ENCODE measurements around the gene PRIMPOL. TPM values are rescaled to one million over a fixed set of nuclear protein-coding genes. Genes with fewer than 3 reads are reported as not detected.
A peak's percentile ranks its signal among the peaks of the same experiment; 100 is the strongest.

Gene PRIMPOL
- total RNA-seq, 2 donors from 2014 or later: 16.0 to 21.6 TPM

- Histone ChIP-seq H3K36me3 (no peaks in the 10 kb centered on the region), H3K4me3 (no peak overlapping the region), H3K27ac (no peak overlapping the region), H3K9ac (ENCODE audit: low read depth in 2 of 2, low read length in 2 of 2) (peak overlapping the region in 1 of 2 donors; percentile 46), H3K27me3 (no peaks in the 10 kb centered on the region), H3K9me3 (no peaks in the 10 kb centered on the region), H3K4me1 (no peaks in the 10 kb centered on the region)
- DNase-seq: no peak
- TF ChIP-seq CTCF (IDR thresholded peaks at IDR 0.05): no peak
- intact Hi-C loops (cut with DNase I): no loop called here
These were observed 21.6 kb downstream of the PRIMPOL start for GRCh38 chr4:184671101-184671500.

GRCh38 chr4:184672741-184673140 is 23.2 kb downstream of the PRIMPOL start:
- Histone ChIP-seq H3K27ac (no peak overlapping the region), H3K36me3 (no peaks in the 10 kb centered on the region), H3K9me3 (no peaks in the 10 kb centered on the region), H3K4me1 (no peaks in the 10 kb centered on the region), H3K27me3 (no peaks in the 10 kb centered on the region), H3K4me3 (no peak overlapping the region), H3K9ac (ENCODE audit: low read depth in 2 of 2, low read length in 2 of 2) (no peak overlapping the region)
- no peak for TF ChIP-seq CTCF (IDR thresholded peaks at IDR 0.05)
- intact Hi-C loops (cut with DNase I): no loop called here
- no peak for DNase-seq

GRCh38 chr4:184674011-184674410 is 24.5 kb downstream of the PRIMPOL start:
- intact Hi-C loops (cut with DNase I): no loop called here
- H3K4me3 ChIP-seq: no peak overlapping the region
- H3K9ac ChIP-seq (ENCODE audit: low read depth in 2 of 2, low read length in 2 of 2): no peak overlapping the region
- H3K4me1 ChIP-seq: no peaks in the 10 kb centered on the region
- no peak for TF ChIP-seq CTCF (IDR thresholded peaks at IDR 0.05)
- H3K27me3 ChIP-seq: no peaks in the 10 kb centered on the region
- H3K27ac ChIP-seq: no peak overlapping the region
- no peaks in the 10 kb centered on the region for H3K9me3 ChIP-seq
- no peak for DNase-seq
- H3K36me3 ChIP-seq: no peaks in the 10 kb centered on the region

GRCh38 chr4:184675018-184675417 is 25.5 kb downstream of the PRIMPOL start:
- Histone ChIP-seq H3K27me3 (no peaks in the 10 kb centered on the region), H3K9ac (ENCODE audit: low read depth in 2 of 2, low read length in 2 of 2) (no peak overlapping the region), H3K36me3 (no peaks in the 10 kb centered on the region), H3K9me3 (no peaks in the 10 kb centered on the region), H3K27ac (no peak overlapping the region), H3K4me3 (no peak overlapping the region), H3K4me1 (no peaks in the 10 kb centered on the region)
- TF ChIP-seq CTCF (IDR thresholded peaks at IDR 0.05): no peak
- intact Hi-C loops (cut with DNase I): no loop called here
- no peak for DNase-seq

GRCh38 chr4:184675821-184676492 is 26.4 kb downstream of the PRIMPOL start:
- no peak for TF ChIP-seq CTCF (IDR thresholded peaks at IDR 0.05)
- intact Hi-C loops (cut with DNase I): no loop called here
- no peak overlapping the region for H3K4me3 ChIP-seq
- H3K27ac ChIP-seq: no peak overlapping the region
- H3K27me3 ChIP-seq: no peaks in the 10 kb centered on the region
- DNase-seq: no peak
- H3K36me3 ChIP-seq: no peaks in the 10 kb centered on the region
- H3K4me1 ChIP-seq: no peaks in the 10 kb centered on the region
- no peaks in the 10 kb centered on the region for H3K9me3 ChIP-seq
- no peak overlapping the region for H3K9ac ChIP-seq (ENCODE audit: low read depth in 2 of 2, low read length in 2 of 2)
